Mesenchymal stem cell (in vitro differentiated cells and primary cell): ENCODE data around the gene GAB2.

Experiments
- DNase-seq: peaks from one replicate; pipeline ENCODE4 v3.0.0-alpha.2; 2013
- H2AFZ ChIP-seq: one replicate; pipeline ENCODE4 v1.6.1; 2013; ENCODE audit warnings: low read depth, mild to moderate bottlenecking, control low read depth, inconsistent platforms, low read length, moderate library complexity
- H2AK5ac ChIP-seq: 2 replicates; pipeline ENCODE4 v1.6.1; 2013; ENCODE audit warnings: low read length, moderate library complexity, mild to moderate bottlenecking, inconsistent platforms; ENCODE audit not compliant: severe bottlenecking
- H2BK120ac ChIP-seq: one replicate; pipeline ENCODE4 v1.6.1; 2013; ENCODE audit warnings: low read depth, mild to moderate bottlenecking, inconsistent platforms, low read length, moderate library complexity
- H2BK12ac ChIP-seq, 2 experiments: one replicate each; pipeline ENCODE4 v1.6.1; 2013; ENCODE audit warnings: inconsistent platforms in 2 of 2, low read length in 2 of 2, mild to moderate bottlenecking in 2 of 2, moderate library complexity in 2 of 2, control low read depth in 1 of 2
- H2BK15ac ChIP-seq: one replicate; pipeline ENCODE4 v1.6.1; 2013; ENCODE audit warnings: mild to moderate bottlenecking, low read depth, inconsistent platforms; ENCODE audit not compliant: poor library complexity, severe bottlenecking
- H2BK5ac ChIP-seq: 2 replicates; pipeline ENCODE4 v1.6.1; 2013; ENCODE audit warnings: low read depth, mild to moderate bottlenecking, low read length, control low read depth, inconsistent platforms; ENCODE audit not compliant: poor library complexity, severe bottlenecking
- H3K14ac ChIP-seq, 2 experiments: one replicate each; pipeline ENCODE4 v1.6.1; 2013; ENCODE audit warnings: inconsistent platforms in 2 of 2, low read length in 2 of 2, control low read depth in 1 of 2, mild to moderate bottlenecking in 1 of 2, moderate library complexity in 1 of 2
- H3K18ac ChIP-seq, 2 experiments: one replicate each; pipeline ENCODE4 v1.6.1; 2013; ENCODE audit warnings: inconsistent platforms in 2 of 2, low read length in 2 of 2, control low read depth in 1 of 2, low read depth in 1 of 2, mild to moderate bottlenecking in 1 of 2
- H3K23ac ChIP-seq, 2 experiments: one replicate each; pipeline ENCODE4 v1.6.1; 2013; ENCODE audit warnings: inconsistent platforms in 2 of 2, low read length in 2 of 2, mild to moderate bottlenecking in 2 of 2, moderate library complexity in 2 of 2, control low read depth in 1 of 2
- H3K27ac ChIP-seq: 2 replicates; pipeline ENCODE4 v1.5.1; 2013; ENCODE audit warnings: mild to moderate bottlenecking, moderate library complexity, low read length, control low read depth, inconsistent platforms; ENCODE audit not compliant: poor library complexity, severe bottlenecking
- H3K27me3 ChIP-seq, 2 experiments: 2 replicates each; pipeline versions ENCODE4 v1.6.1 to v1.7.0; 2013; ENCODE audit warnings: low read length in 2 of 2, mild to moderate bottlenecking in 2 of 2, moderate library complexity in 2 of 2, control low read depth in 1 of 2, inconsistent platforms in 1 of 2; ENCODE audit not compliant: control insufficient read depth in 1 of 2, insufficient read depth in 1 of 2
- H3K36me3 ChIP-seq, 2 experiments: 2 replicates each; pipeline versions ENCODE4 v1.6.1 to v1.7.0; 2013; ENCODE audit warnings: low read length in 2 of 2, control low read depth in 1 of 2, inconsistent platforms in 1 of 2, low read depth in 1 of 2, mild to moderate bottlenecking in 1 of 2; ENCODE audit not compliant: insufficient read depth in 2 of 2, control insufficient read depth in 1 of 2
- H3K4ac ChIP-seq, 2 experiments: one replicate each; pipeline ENCODE4 v1.6.1; 2013; ENCODE audit warnings: inconsistent platforms in 2 of 2, low read length in 2 of 2, mild to moderate bottlenecking in 2 of 2, moderate library complexity in 2 of 2, control low read depth in 1 of 2, low read depth in 1 of 2
- H3K4me1 ChIP-seq: 2 replicates; pipeline ENCODE4 v1.6.1; 2013; ENCODE audit warnings: low read depth, low read length, control low read depth; ENCODE audit not compliant: control insufficient read depth, insufficient read depth
- H3K4me2 ChIP-seq: 2 replicates; pipeline ENCODE4 v1.6.1; 2013; ENCODE audit warnings: low read length, mild to moderate bottlenecking, inconsistent platforms; ENCODE audit not compliant: poor library complexity, severe bottlenecking
- H3K4me3 ChIP-seq, 2 experiments: 2 replicates each; pipeline versions ENCODE4 v1.5.1 to v1.7.0; 2013; ENCODE audit warnings: low read length in 2 of 2, mild to moderate bottlenecking in 2 of 2, control low read depth in 1 of 2, low read depth in 1 of 2; ENCODE audit not compliant: insufficient read depth in 1 of 2
- H3K79me1 ChIP-seq: replicated peaks from 2 replicates; pipeline ENCODE4 v1.6.1; 2013; ENCODE audit warnings: mild to moderate bottlenecking, control low read depth, low read length, inconsistent platforms; ENCODE audit not compliant: poor library complexity, severe bottlenecking
- H3K9ac ChIP-seq: 2 replicates; pipeline ENCODE4 v1.7.0; 2013; ENCODE audit warnings: mild to moderate bottlenecking, low read length, moderate library complexity
- H3K9me3 ChIP-seq: 2 replicates; pipeline ENCODE4 v1.7.0; 2013; ENCODE audit warnings: mild to moderate bottlenecking, low read length; ENCODE audit not compliant: control insufficient read depth
- H4K8ac ChIP-seq: one replicate; pipeline ENCODE4 v1.6.1; 2013; ENCODE audit warnings: inconsistent platforms, mild to moderate bottlenecking, low read length, moderate library complexity
- H4K91ac ChIP-seq: one replicate; pipeline ENCODE4 v1.6.1; 2013; ENCODE audit warnings: mild to moderate bottlenecking, low read length, inconsistent platforms
- WGBS: methylation state at CpG from one replicate; pipeline ENCODE4 v1.1.7; 2013; ENCODE audit warnings: mixed read lengths; 5-methylcytosine and 5-hydroxymethylcytosine counted together

GAB2 gene

GRCh38 chr11:78310500-78310909, 107.1 kb downstream of the GAB2 start:
- Histone ChIP-seq H3K9me3 (no peaks in the 10 kb centered on the region), H3K79me1 (peaks cover 29% of the 10 kb centered on the region), H3K14ac (no peak overlapping the region), H2AFZ (no peak overlapping the region), H2BK5ac (no peak overlapping the region), H2BK120ac (no peak overlapping the region), H2BK15ac (no peak overlapping the region), H3K4me2 (no peak overlapping the region), H3K18ac (no peak overlapping the region), H2BK12ac (no peak overlapping the region), H2AK5ac (no peak overlapping the region), H3K9ac (peak overlapping the region; percentile 77), H3K27ac (no peak overlapping the region), H3K36me3 (no peaks in the 10 kb centered on the region), H4K91ac (no peak overlapping the region), H3K27me3 (no peaks in the 10 kb centered on the region), H4K8ac (no peak overlapping the region), H3K4ac (no peak overlapping the region), H3K4me3 (peak overlapping the region in 1 of 2 experiments; percentile 55), H3K23ac (no peak overlapping the region), H3K4me1 (no peaks in the 10 kb centered on the region)
- WGBS: 95% methylated on average over 5 of the region's 6 CpGs
- DNase-seq: no peak

GRCh38 chr11:78304201-78304600, 113.4 kb downstream of the GAB2 start:
- no peak overlapping the region for H3K9ac ChIP-seq
- no peak overlapping the region for H3K23ac ChIP-seq
- no peak overlapping the region for H4K8ac ChIP-seq
- H3K14ac ChIP-seq: no peak overlapping the region
- H3K79me1 ChIP-seq: peaks cover 14% of the 10 kb centered on the region
- H2AFZ ChIP-seq: no peak overlapping the region
- no peak overlapping the region for H3K18ac ChIP-seq
- H3K4me1 ChIP-seq: no peaks in the 10 kb centered on the region
- no peak for DNase-seq
- H3K9me3 ChIP-seq: no peaks in the 10 kb centered on the region
- H2BK15ac ChIP-seq: no peak overlapping the region
- H3K4ac ChIP-seq: no peak overlapping the region
- no peak overlapping the region for H2BK12ac ChIP-seq
- 100% methylated on average over 1 of the region's 2 CpGs for WGBS
- H3K36me3 ChIP-seq: no peaks in the 10 kb centered on the region
- H4K91ac ChIP-seq: no peak overlapping the region
- H3K4me3 ChIP-seq: no peak overlapping the region
- H3K27me3 ChIP-seq: no peaks in the 10 kb centered on the region
- no peak overlapping the region for H2BK5ac ChIP-seq
- no peak overlapping the region for H2AK5ac ChIP-seq
- H3K4me2 ChIP-seq: no peak overlapping the region
- no peak overlapping the region for H3K27ac ChIP-seq
- no peak overlapping the region for H2BK120ac ChIP-seq

GRCh38 chr11:78300108-78300839, 117.3 kb downstream of the GAB2 start:
- no peaks in the 10 kb centered on the region for H3K36me3 ChIP-seq
- WGBS: 100% methylated on average over 1 of the region's 5 CpGs
- no peak overlapping the region for H2BK5ac ChIP-seq
- no peak overlapping the region for H3K18ac ChIP-seq
- H3K23ac ChIP-seq: no peak overlapping the region
- no peak overlapping the region for H3K9ac ChIP-seq
- H3K14ac ChIP-seq: no peak overlapping the region
- peaks cover 3% of the 10 kb centered on the region for H3K4me1 ChIP-seq
- no peaks in the 10 kb centered on the region for H3K27me3 ChIP-seq
- H2BK12ac ChIP-seq: no peak overlapping the region
- DNase-seq: no peak
- no peak overlapping the region for H3K4ac ChIP-seq
- H2AFZ ChIP-seq: no peak overlapping the region
- no peaks in the 10 kb centered on the region for H3K9me3 ChIP-seq
- H2BK120ac ChIP-seq: no peak overlapping the region
- H3K4me3 ChIP-seq: no peak overlapping the region
- H2AK5ac ChIP-seq: no peak overlapping the region
- H3K27ac ChIP-seq: no peak overlapping the region
- H2BK15ac ChIP-seq: no peak overlapping the region
- no peak overlapping the region for H4K8ac ChIP-seq
- H3K4me2 ChIP-seq: no peak overlapping the region
- peaks cover 20% of the 10 kb centered on the region for H3K79me1 ChIP-seq
- no peak overlapping the region for H4K91ac ChIP-seq

- Histone ChIP-seq H4K91ac (no peak overlapping the region), H3K23ac (no peak overlapping the region), H3K4ac (no peak overlapping the region), H3K4me2 (no peak overlapping the region), H2BK15ac (no peak overlapping the region), H3K27ac (no peak overlapping the region), H2BK120ac (no peak overlapping the region), H3K9me3 (no peaks in the 10 kb centered on the region), H2BK12ac (no peak overlapping the region), H3K36me3 (no peaks in the 10 kb centered on the region), H3K27me3 (no peaks in the 10 kb centered on the region), H3K9ac (no peak overlapping the region), H4K8ac (no peak overlapping the region), H3K4me1 (peaks cover 3% of the 10 kb centered on the region), H3K79me1 (peaks cover 18% of the 10 kb centered on the region), H3K14ac (no peak overlapping the region), H2BK5ac (no peak overlapping the region), H2AK5ac (no peak overlapping the region), H2AFZ (no peak overlapping the region), H3K18ac (no peak overlapping the region), H3K4me3 (no peak overlapping the region)
- DNase-seq: no peak
- 95% methylated on average over 2 of the region's 2 CpGs for WGBS
Observed at GRCh38 chr11:78299000-78299710, 118.5 kb downstream of the GAB2 start.
